ENCODE data around the gene TUBD1.

GRCh38 chr17:59869941-59870218, 22.9 kb downstream of the TUBD1 start:
- TF ChIP-seq TAF1 (conservative IDR thresholded peaks at IDR 0.05) (no peak), CTCF (IDR thresholded peaks at IDR 0.05; ENCODE audit: low read depth, low read length, missing input control) (no peak), REST (IDR thresholded peaks at IDR 0.05) (no peak), RAD21 (IDR thresholded peaks at IDR 0.05) (no peak), EGR1 (IDR thresholded peaks at IDR 0.05; ENCODE audit: low read depth in 2 of 2) (no peak), YY1 (IDR thresholded peaks at IDR 0.05) (no peak), RXRA (IDR thresholded peaks at IDR 0.05) (no peak), ATF3 (IDR thresholded peaks at IDR 0.05) (no peak), FOXA1 (IDR thresholded peaks at IDR 0.05) (no peak), JUND (IDR thresholded peaks at IDR 0.05) (no peak), MAX (IDR thresholded peaks at IDR 0.05) (no peak), GABPA (IDR thresholded peaks at IDR 0.05 in 1 of 2, conservative IDR thresholded peaks at IDR 0.05 in 1 of 2) (no peak), SP1 (IDR thresholded peaks at IDR 0.05) (no peak)

Measured in liver (tissue), 3 donors.